Measurements from ENCODE around the gene MAN1B1. TPM values are rescaled to one million over a fixed set of nuclear protein-coding genes. Genes with fewer than 3 reads are reported as not detected.

The MAN1B1 gene
- polyA plus RNA-seq, 6 donors from 2014 or later = 19.6 to 30.4 (median 24.3) TPM

GRCh38 chr9:137149363-137149762 lies 62.6 kb downstream of the MAN1B1 start:
- Mint-ChIP-seq H3K36me3 (no peaks in the 10 kb centered on the region), H3K27ac (no peak overlapping the region), H3K9me3 (peaks cover 0 to 8% (median 0%) of the 10 kb centered on the region in 7 donors), H3K27me3 (peaks cover 4 to 27% (median 16%) of the 10 kb centered on the region in 3 donors), H3K4me3 (no peak overlapping the region), H3K4me1 (peaks cover 5 to 17% (median 12%) of the 10 kb centered on the region in 3 donors)
- DNase-seq (no peak), ATAC-seq (ENCODE audit: low read depth in 2 of 2) (no peak)

GRCh38 chr9:137149942-137150616 lies 63.3 kb downstream of the MAN1B1 start:
- peak overlapping the region in 4 of 6 donors; percentile 50 to 99 (median 93) for H3K27ac Mint-ChIP-seq
- ATAC-seq (ENCODE audit: low read depth in 2 of 2) = no peak
- peaks cover 5 to 17% (median 12%) of the 10 kb centered on the region in 3 donors for H3K4me1 Mint-ChIP-seq
- H3K27me3 Mint-ChIP-seq = peaks cover 8 to 30% (median 16%) of the 10 kb centered on the region in 3 donors
- DNase-seq = no peak
- H3K4me3 Mint-ChIP-seq = peak overlapping the region in 1 of 8 donors; percentile 82
- H3K9me3 Mint-ChIP-seq = peaks cover 0 to 8% (median 0%) of the 10 kb centered on the region in 7 donors
- no peaks in the 10 kb centered on the region for H3K36me3 Mint-ChIP-seq

- Mint-ChIP-seq H3K4me3 (peak overlapping the region in 6 of 8 donors; percentile 16 to 82 (median 56)), H3K36me3 (no peaks in the 10 kb centered on the region), H3K27me3 (peaks cover 11 to 37% (median 16%) of the 10 kb centered on the region in 3 donors), H3K27ac (peak overlapping the region in 5 of 6 donors; percentile 93 to 100 (median 99)), H3K4me1 (peaks cover 5 to 17% (median 12%) of the 10 kb centered on the region in 3 donors), H3K9me3 (peaks cover 0 to 8% (median 0%) of the 10 kb centered on the region in 7 donors)
- ATAC-seq (ENCODE audit: low read depth in 2 of 2) (peak; percentile 39 to 44), DNase-seq (no peak)
Observed at GRCh38 chr9:137150617-137151457, 64.1 kb downstream of the MAN1B1 start.

GRCh38 chr9:137152844-137153405 lies 66.1 kb downstream of the MAN1B1 start:
- Mint-ChIP-seq H3K4me3 (no peak overlapping the region), H3K27ac (no peak overlapping the region), H3K9me3 (peaks cover 0 to 8% (median 0%) of the 10 kb centered on the region in 7 donors), H3K4me1 (peaks cover 5 to 23% (median 20%) of the 10 kb centered on the region in 3 donors), H3K27me3 (peaks cover 10 to 44% (median 15%) of the 10 kb centered on the region in 3 donors), H3K36me3 (no peaks in the 10 kb centered on the region)
- no peak for ATAC-seq (ENCODE audit: low read depth in 2 of 2)
- no peak for DNase-seq

- Mint-ChIP-seq H3K27me3 (peaks cover 30 to 65% (median 33%) of the 10 kb centered on the region in 3 donors), H3K36me3 (no peaks in the 10 kb centered on the region), H3K4me3 (peak overlapping the region in 6 of 8 donors; percentile 35 to 86 (median 60)), H3K4me1 (peaks cover 15 to 30% (median 18%) of the 10 kb centered on the region in 3 donors), H3K27ac (peak overlapping the region in 2 of 6 donors; percentile 38 to 41), H3K9me3 (no peaks in the 10 kb centered on the region)
- ATAC-seq (ENCODE audit: low read depth in 2 of 2) (peak; percentile 67), DNase-seq (peak; percentile 36)
Observed at GRCh38 chr9:137156567-137157375, 70.0 kb downstream of the MAN1B1 start.

- H3K27me3 Mint-ChIP-seq = peaks cover 30 to 69% (median 37%) of the 10 kb centered on the region in 3 donors
- DNase-seq (no peak), ATAC-seq (ENCODE audit: low read depth in 2 of 2) (no peak)
- H3K27ac Mint-ChIP-seq = peak overlapping the region in 2 of 6 donors; percentile 41 to 77
- no peaks in the 10 kb centered on the region for H3K36me3 Mint-ChIP-seq
- H3K4me3 Mint-ChIP-seq = peak overlapping the region in 5 of 8 donors; percentile 6 to 47 (median 32)
- no peaks in the 10 kb centered on the region for H3K9me3 Mint-ChIP-seq
- peaks cover 17 to 30% (median 17%) of the 10 kb centered on the region in 3 donors for H3K4me1 Mint-ChIP-seq
Observed at GRCh38 chr9:137157618-137158415, 71.0 kb downstream of the MAN1B1 start.

GRCh38 chr9:137158625-137159024 lies 71.8 kb downstream of the MAN1B1 start:
- Mint-ChIP-seq H3K27ac (peak overlapping the region in 1 of 6 donors; percentile 31), H3K27me3 (peaks cover 30 to 75% (median 45%) of the 10 kb centered on the region in 3 donors), H3K9me3 (no peaks in the 10 kb centered on the region), H3K4me1 (peaks cover 17 to 30% (median 19%) of the 10 kb centered on the region in 3 donors), H3K36me3 (no peaks in the 10 kb centered on the region), H3K4me3 (peak overlapping the region in 1 of 8 donors; percentile 12)
- ATAC-seq (ENCODE audit: low read depth in 2 of 2) = no peak
- DNase-seq = no peak

Other genes with a start within 250 kb of the MAN1B1 start
- gene AJM1, start 244.5 kb upstream of the MAN1B1 start, polyA plus RNA-seq (ENCODE audit: low read depth in 6 of 6) = under 1 TPM in 1 of 6 donors, not detected in 5; 0.08 TPM
- 10 to 100 TPM; 48.0 to 67.7 (median 49.6) TPM for gene PHPT1, start 237.6 kb upstream of the MAN1B1 start, polyA plus RNA-seq (ENCODE audit: low read depth in 6 of 6)
- not detected for gene MAMDC4, start 234.6 kb upstream of the MAN1B1 start, polyA plus RNA-seq (ENCODE audit: low read depth in 6 of 6)
- gene EDF1, start 220.7 kb upstream of the MAN1B1 start, polyA plus RNA-seq (ENCODE audit: low read depth in 6 of 6) = 100 to 1,000 TPM; 267 to 324 (median 299) TPM
- gene TRAF2, start 200.5 kb upstream of the MAN1B1 start, polyA plus RNA-seq (ENCODE audit: low read depth in 6 of 6) = 10 to 100 TPM; 13.2 to 29.9 (median 18.4) TPM
- gene FBXW5, start 142.2 kb upstream of the MAN1B1 start, polyA plus RNA-seq (ENCODE audit: low read depth in 6 of 6) = 100 to 1,000 TPM in 1 of 6 donors, 10 to 100 TPM in 5; 48.2 to 105 (median 55.1) TPM
- gene C8G, start 141.7 kb upstream of the MAN1B1 start, polyA plus RNA-seq (ENCODE audit: low read depth in 6 of 6) = not detected
- not detected for gene LCN12, start 134.7 kb upstream of the MAN1B1 start, polyA plus RNA-seq (ENCODE audit: low read depth in 6 of 6)
- gene PTGDS, start 109.5 kb upstream of the MAN1B1 start, polyA plus RNA-seq (ENCODE audit: low read depth in 6 of 6) = 1 to 10 TPM in 1 of 6 donors, under 1 TPM in 1, not detected in 4; 0.41 to 1.4 TPM
- not detected for gene LCNL1, start 104.0 kb upstream of the MAN1B1 start, polyA plus RNA-seq (ENCODE audit: low read depth in 6 of 6)
- gene PAXX, start 94.6 kb upstream of the MAN1B1 start, polyA plus RNA-seq (ENCODE audit: low read depth in 6 of 6) = 10 to 100 TPM; 31.7 to 39.8 (median 35.6) TPM
- gene CLIC3, start 90.4 kb upstream of the MAN1B1 start, polyA plus RNA-seq (ENCODE audit: low read depth in 6 of 6) = 1 to 10 TPM in 3 of 6 donors, under 1 TPM in 2, not detected in 1; 0.82 to 2.7 (median 1.1) TPM
- 1 to 10 TPM in 3 of 6 donors, under 1 TPM in 2, not detected in 1; 0.63 to 3.9 (median 1.3) TPM for gene ABCA2, start 58.7 kb upstream of the MAN1B1 start, polyA plus RNA-seq (ENCODE audit: low read depth in 6 of 6)
- gene FUT7, start 54.9 kb upstream of the MAN1B1 start, polyA plus RNA-seq (ENCODE audit: low read depth in 6 of 6) = 1 to 10 TPM in 5 of 6 donors, under 1 TPM in 1; 0.93 to 7.4 (median 2.9) TPM
- gene NPDC1, start 40.8 kb upstream of the MAN1B1 start, polyA plus RNA-seq (ENCODE audit: low read depth in 6 of 6) = under 1 TPM in 1 of 6 donors, not detected in 5; 0.68 TPM
- not detected for gene ENTPD2, start 32.9 kb upstream of the MAN1B1 start, polyA plus RNA-seq (ENCODE audit: low read depth in 6 of 6)
- gene SAPCD2, start 16.4 kb upstream of the MAN1B1 start, polyA plus RNA-seq (ENCODE audit: low read depth in 6 of 6) = under 1 TPM in 1 of 6 donors, not detected in 5; 0.05 TPM
- 1 to 10 TPM; 1.7 to 6.1 (median 3.5) TPM for gene UAP1L1, start 9.5 kb upstream of the MAN1B1 start, polyA plus RNA-seq (ENCODE audit: low read depth in 6 of 6)
- gene DPP7, start 27.7 kb downstream of the MAN1B1 start, polyA plus RNA-seq (ENCODE audit: low read depth in 6 of 6) = 100 to 1,000 TPM in 4 of 6 donors, 10 to 100 TPM in 2; 71.5 to 142 (median 102) TPM
- gene GRIN1, start 52.2 kb downstream of the MAN1B1 start, polyA plus RNA-seq (ENCODE audit: low read depth in 6 of 6) = not detected
- not detected for gene LRRC26, start 83.1 kb downstream of the MAN1B1 start, polyA plus RNA-seq (ENCODE audit: low read depth in 6 of 6)
- not detected for gene TMEM210, start 85.1 kb downstream of the MAN1B1 start, polyA plus RNA-seq (ENCODE audit: low read depth in 6 of 6)
- 1 to 10 TPM; 6.1 to 9.3 (median 7.5) TPM for gene ANAPC2, start 101.6 kb downstream of the MAN1B1 start, polyA plus RNA-seq (ENCODE audit: low read depth in 6 of 6)
- 100 to 1,000 TPM; 112 to 145 (median 132) TPM for gene SSNA1, start 101.7 kb downstream of the MAN1B1 start, polyA plus RNA-seq (ENCODE audit: low read depth in 6 of 6)
- 1 to 10 TPM in 1 of 6 donors, under 1 TPM in 5; 0.21 to 1.1 (median 0.48) TPM for gene TPRN, start 113.8 kb downstream of the MAN1B1 start, polyA plus RNA-seq (ENCODE audit: low read depth in 6 of 6)
- gene TMEM203, start 118.7 kb downstream of the MAN1B1 start, polyA plus RNA-seq (ENCODE audit: low read depth in 6 of 6) = 100 to 1,000 TPM; 119 to 191 (median 142) TPM
- 1 to 10 TPM; 4.4 to 9.3 (median 5.2) TPM for gene NDOR1, start 118.7 kb downstream of the MAN1B1 start, polyA plus RNA-seq (ENCODE audit: low read depth in 6 of 6)
- under 1 TPM in 1 of 6 donors, not detected in 5; 0.30 TPM for gene RNF208, start 135.3 kb downstream of the MAN1B1 start, polyA plus RNA-seq (ENCODE audit: low read depth in 6 of 6)
- not detected for gene CYSRT1, start 138.2 kb downstream of the MAN1B1 start, polyA plus RNA-seq (ENCODE audit: low read depth in 6 of 6)
- gene RNF224, start 140.5 kb downstream of the MAN1B1 start, polyA plus RNA-seq (ENCODE audit: low read depth in 6 of 6) = not detected
- not detected for gene SLC34A3, start 143.9 kb downstream of the MAN1B1 start, polyA plus RNA-seq (ENCODE audit: low read depth in 6 of 6)
- gene TUBB4B, start 154.3 kb downstream of the MAN1B1 start, polyA plus RNA-seq (ENCODE audit: low read depth in 6 of 6) = 10 to 100 TPM; 22.7 to 53.2 (median 40.2) TPM
- not detected for gene STPG3, start 164.3 kb downstream of the MAN1B1 start, polyA plus RNA-seq (ENCODE audit: low read depth in 6 of 6)
- gene NELFB, start 168.3 kb downstream of the MAN1B1 start, polyA plus RNA-seq (ENCODE audit: low read depth in 6 of 6) = 10 to 100 TPM; 23.5 to 37.8 (median 27.2) TPM
- gene TOR4A, start 190.7 kb downstream of the MAN1B1 start, polyA plus RNA-seq (ENCODE audit: low read depth in 6 of 6) = 1 to 10 TPM; 2.4 to 6.2 (median 4.1) TPM
- under 1 TPM in 1 of 6 donors, not detected in 5; 0.37 TPM for gene NRARP, start 215.3 kb downstream of the MAN1B1 start, polyA plus RNA-seq (ENCODE audit: low read depth in 6 of 6)